ENCODE measurements around the gene CADPS. TPM values are rescaled to one million over a fixed set of nuclear protein-coding genes. Genes with fewer than 3 reads are reported as not detected.

Gene CADPS
- total and polyA plus RNA-seq, 10 donors, result 0.16 to 3.6 (median 0.40) TPM

DNA sequence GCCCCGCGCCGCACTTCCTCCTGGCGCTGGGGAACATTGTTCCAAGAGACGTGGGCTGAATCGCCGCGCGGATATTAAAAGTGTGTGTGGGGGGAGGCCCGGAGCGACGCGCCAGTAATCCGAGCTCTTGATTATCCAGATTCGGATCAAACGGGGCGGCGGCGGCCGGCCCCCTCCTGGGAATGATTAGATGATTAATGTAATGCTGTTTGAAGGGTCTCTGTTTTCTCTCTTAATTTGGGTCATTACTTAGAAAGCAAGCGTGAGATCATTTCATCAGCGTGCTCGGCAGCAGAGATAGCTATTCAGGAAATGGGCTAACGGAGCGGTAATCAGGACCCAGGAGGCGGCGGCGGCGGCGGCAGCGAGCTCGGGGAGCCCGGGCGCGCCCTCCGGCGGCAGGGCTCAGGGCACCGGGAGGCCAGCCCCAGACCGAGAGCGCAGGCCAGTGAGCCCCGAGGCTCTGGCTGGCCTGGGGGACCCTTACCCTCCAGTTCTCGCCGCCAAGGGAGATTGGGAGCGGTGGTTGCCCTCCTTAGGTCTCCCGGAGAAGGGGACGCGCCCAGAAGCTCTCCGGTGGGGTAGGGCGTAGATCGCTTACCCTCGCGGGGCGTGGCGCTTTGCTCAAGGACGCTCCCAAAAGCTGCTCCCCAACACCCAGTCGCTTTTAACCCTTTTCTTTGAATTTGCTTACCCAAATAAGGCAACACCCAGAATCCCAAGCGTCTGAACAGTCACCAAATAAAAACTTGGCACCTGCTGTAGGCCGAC is 506.3 kb downstream of the CADPS start:
- Histone ChIP-seq H3K27me3 (replicated peaks in 1 of 7) (peaks cover 11 to 98% (median 78%) of the 10 kb centered on the region in 7 donors), H3K9me3 (peaks cover 0 to 2% (median 0%) of the 10 kb centered on the region in 8 donors), H3K4me1 (peaks cover 0 to 41% (median 14%) of the 10 kb centered on the region in 6 donors), H3K36me3 (no peaks in the 10 kb centered on the region), H3K27ac (no peak overlapping the region), H3K4me3 (peak overlapping the region in 1 of 8 donors; percentile 34)
- no peak for DNase-seq
- 5 to 10% (median 7%) methylated on average over 34 to 58 of the region's 58 CpGs for WGBS, 5 donors
- intact Hi-C loops (cut with DNase I; ENCODE audit: low total_unique reads), result no loop called here
- TF ChIP-seq POLR2A (IDR thresholded peaks at IDR 0.05), result no peak
- TF ChIP-seq, protein P1, sequence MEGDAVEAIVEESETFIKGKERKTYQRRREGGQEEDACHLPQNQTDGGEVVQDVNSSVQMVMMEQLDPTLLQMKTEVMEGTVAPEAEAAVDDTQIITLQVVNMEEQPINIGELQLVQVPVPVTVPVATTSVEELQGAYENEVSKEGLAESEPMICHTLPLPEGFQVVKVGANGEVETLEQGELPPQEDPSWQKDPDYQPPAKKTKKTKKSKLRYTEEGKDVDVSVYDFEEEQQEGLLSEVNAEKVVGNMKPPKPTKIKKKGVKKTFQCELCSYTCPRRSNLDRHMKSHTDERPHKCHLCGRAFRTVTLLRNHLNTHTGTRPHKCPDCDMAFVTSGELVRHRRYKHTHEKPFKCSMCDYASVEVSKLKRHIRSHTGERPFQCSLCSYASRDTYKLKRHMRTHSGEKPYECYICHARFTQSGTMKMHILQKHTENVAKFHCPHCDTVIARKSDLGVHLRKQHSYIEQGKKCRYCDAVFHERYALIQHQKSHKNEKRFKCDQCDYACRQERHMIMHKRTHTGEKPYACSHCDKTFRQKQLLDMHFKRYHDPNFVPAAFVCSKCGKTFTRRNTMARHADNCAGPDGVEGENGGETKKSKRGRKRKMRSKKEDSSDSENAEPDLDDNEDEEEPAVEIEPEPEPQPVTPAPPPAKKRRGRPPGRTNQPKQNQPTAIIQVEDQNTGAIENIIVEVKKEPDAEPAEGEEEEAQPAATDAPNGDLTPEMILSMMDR (IDR thresholded peaks at IDR 0.05 in 8 of 11, conservative IDR thresholded peaks at IDR 0.05 in 3 of 11), result no peak
- TF ChIP-seq POLR2AphosphoS5 (IDR thresholded peaks at IDR 0.05), result no peak

DNA sequence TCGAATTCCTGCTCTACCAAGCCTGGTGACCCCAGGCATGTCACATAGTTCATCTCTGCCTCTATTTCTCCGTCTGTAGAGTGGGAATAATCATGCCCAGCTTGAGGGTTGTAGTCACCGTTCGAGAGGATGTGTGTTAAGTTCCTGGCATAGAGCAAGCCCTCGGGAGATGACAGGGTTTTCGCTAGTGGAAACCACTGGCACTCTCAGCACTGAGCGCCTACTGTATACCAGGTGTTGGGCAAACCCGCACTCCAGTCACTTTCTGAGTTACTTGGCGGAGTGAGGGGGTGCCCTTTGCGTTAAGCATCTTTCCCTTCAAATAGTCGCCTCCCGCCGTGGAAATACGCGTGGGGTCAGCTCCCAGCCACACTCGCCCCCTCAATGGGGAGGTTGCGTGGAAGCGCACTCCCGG is 506.9 kb downstream of the CADPS start:
- WGBS, 5 donors, result 10 to 16% (median 14%) methylated on average over 7 to 19 of the region's 19 CpGs
- H3K27me3 ChIP-seq (replicated peaks in 1 of 7), result peaks cover 11 to 96% (median 72%) of the 10 kb centered on the region in 7 donors
- intact Hi-C loops (cut with DNase I; ENCODE audit: low total_unique reads), result no loop called here
- TF ChIP-seq POLR2A (IDR thresholded peaks at IDR 0.05) (no peak), POLR2AphosphoS5 (IDR thresholded peaks at IDR 0.05) (no peak)
- TF ChIP-seq, protein P1 (IDR thresholded peaks at IDR 0.05 in 8 of 11, conservative IDR thresholded peaks at IDR 0.05 in 3 of 11), result no peak
- no peak overlapping the region for H3K27ac ChIP-seq
- H3K9me3 ChIP-seq, result peaks cover 0 to 2% (median 0%) of the 10 kb centered on the region in 8 donors
- H3K36me3 ChIP-seq, result no peaks in the 10 kb centered on the region
- peaks cover 0 to 36% (median 8%) of the 10 kb centered on the region in 6 donors for H3K4me1 ChIP-seq
- DNase-seq, result no peak
- H3K4me3 ChIP-seq, result peak overlapping the region in 1 of 8 donors; percentile 34

DNA sequence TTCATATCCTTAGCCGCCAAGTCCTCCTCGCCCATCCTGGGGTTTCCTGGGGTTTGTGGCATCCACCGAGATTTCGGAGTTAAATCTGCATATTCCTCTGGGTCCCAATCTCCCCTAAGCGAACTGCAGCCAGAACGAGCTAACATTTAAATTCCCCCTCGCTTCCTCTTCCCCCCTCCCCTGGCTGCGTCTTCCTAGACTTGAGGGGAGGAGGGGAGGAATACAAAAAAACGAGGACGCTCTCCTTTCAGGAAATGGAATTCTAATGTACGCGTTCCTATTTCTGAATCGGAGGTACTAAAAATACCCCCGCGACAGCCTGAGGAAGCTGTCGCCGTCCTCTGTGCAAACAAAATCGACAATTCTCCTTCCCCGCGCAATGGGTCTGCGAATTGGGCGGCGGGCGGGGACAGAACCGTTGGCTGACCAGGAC is 507.4 kb downstream of the CADPS start:
- H3K36me3 ChIP-seq, result no peaks in the 10 kb centered on the region
- no peak overlapping the region for H3K27ac ChIP-seq
- peaks cover 0 to 30% (median 6%) of the 10 kb centered on the region in 6 donors for H3K4me1 ChIP-seq
- DNase-seq, result no peak
- 3 to 9% (median 4%) methylated on average over 15 to 25 of the region's 25 CpGs for WGBS, 5 donors
- H3K9me3 ChIP-seq, result peaks cover 0 to 2% (median 0%) of the 10 kb centered on the region in 8 donors
- peak overlapping the region in 1 of 8 donors; percentile 34 for H3K4me3 ChIP-seq
- H3K27me3 ChIP-seq (replicated peaks in 1 of 7), result peaks cover 11 to 96% (median 66%) of the 10 kb centered on the region in 7 donors
- intact Hi-C loops (cut with DNase I; ENCODE audit: low total_unique reads), result no loop called here
- TF ChIP-seq POLR2AphosphoS5 (IDR thresholded peaks at IDR 0.05), result no peak

DNA sequence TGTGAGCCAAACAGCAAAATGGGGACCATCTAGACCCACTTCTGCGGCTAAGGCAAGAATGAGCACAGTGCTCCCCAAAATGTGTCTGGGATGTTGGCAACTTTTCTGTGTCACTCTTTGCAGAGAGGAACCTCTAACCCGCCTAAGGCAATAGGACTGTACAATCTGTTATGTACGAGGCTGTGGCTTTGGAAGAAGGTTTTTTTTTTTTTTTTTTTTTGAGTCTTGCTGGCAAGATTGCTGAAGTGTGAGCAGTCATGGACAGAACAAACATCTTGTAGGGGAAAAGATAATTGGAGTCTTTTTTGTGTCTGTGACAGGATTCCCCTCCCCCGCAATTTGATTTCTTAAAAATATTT is 509.1 kb downstream of the CADPS start:
- WGBS, 5 donors, result 17 to 25% (median 23%) methylated on average over 4 of the region's 4 CpGs
- no peak overlapping the region for H3K27ac ChIP-seq
- H3K4me3 ChIP-seq, result no peak overlapping the region
- no peak for DNase-seq
- H3K4me1 ChIP-seq, result peaks cover 0 to 19% (median 4%) of the 10 kb centered on the region in 6 donors
- intact Hi-C loops (cut with DNase I; ENCODE audit: low total_unique reads), result no loop called here
- H3K36me3 ChIP-seq, result no peaks in the 10 kb centered on the region
- TF ChIP-seq, protein P1 (IDR thresholded peaks at IDR 0.05 in 8 of 11, conservative IDR thresholded peaks at IDR 0.05 in 3 of 11), result no peak
- TF ChIP-seq POLR2AphosphoS5 (IDR thresholded peaks at IDR 0.05) (no peak), POLR2A (IDR thresholded peaks at IDR 0.05) (no peak)
- H3K27me3 ChIP-seq (replicated peaks in 1 of 7), result peaks cover 7 to 88% (median 52%) of the 10 kb centered on the region in 7 donors
- peaks cover 0 to 2% (median 0%) of the 10 kb centered on the region in 8 donors for H3K9me3 ChIP-seq
